Hepatocyte (in vitro differentiated cells): Measurements from ENCODE around the gene DNAI2. TPM values are rescaled to one million over a fixed set of nuclear protein-coding genes. Genes with fewer than 3 reads are reported as not detected.
A peak's percentile ranks its signal among the peaks of the same experiment; 100 is the strongest.

Experiments used
- DNase-seq: peaks from one replicate; pipeline ENCODE4 v3.0.0-alpha.2; 2016; ENCODE audit warnings: low spot score
- H2AFZ ChIP-seq: fragments of 200-600 bp; sonication (generic); 2 replicates; pipeline ENCODE4 v1.6.0; 2016; ENCODE audit warnings: antibody characterized with exemption, mild to moderate bottlenecking
- H3K27ac ChIP-seq: fragments of 200-600 bp; sonication (generic); 2 replicates; pipeline ENCODE4 v1.5.1; 2016; ENCODE audit warnings: mild to moderate bottlenecking
- H3K27me3 ChIP-seq: fragments of 200-600 bp; sonication (generic); 2 replicates; pipeline ENCODE4 v1.6.1; 2016
- H3K36me3 ChIP-seq: fragments of 200-600 bp; sonication (generic); replicated peaks from 2 replicates; pipeline ENCODE4 v1.5.1; 2016; ENCODE audit warnings: low read depth; ENCODE audit not compliant: insufficient read depth
- H3K4me1 ChIP-seq: fragments of 200-600 bp; sonication (generic); 2 replicates; pipeline ENCODE4 v1.5.1; 2016; ENCODE audit warnings: mild to moderate bottlenecking, moderate library complexity; ENCODE audit not compliant: insufficient read depth
- H3K4me2 ChIP-seq: fragments of 200-600 bp; sonication (generic); 2 replicates; pipeline ENCODE4 v1.6.0; 2016
- H3K4me3 ChIP-seq: fragments of 200-600 bp; sonication (generic); 2 replicates; pipeline ENCODE4 v1.5.1; 2016; ENCODE audit warnings: mild to moderate bottlenecking
- H3K79me2 ChIP-seq: fragments of 200-600 bp; sonication (generic); 2 replicates; pipeline ENCODE4 v1.6.0; 2017; ENCODE audit warnings: mild to moderate bottlenecking
- H3K9me2 ChIP-seq: fragments of 200-600 bp; sonication (generic); replicated peaks from 2 replicates; pipeline ENCODE4 v1.6.0; 2017; ENCODE audit warnings: mild to moderate bottlenecking; ENCODE audit not compliant: insufficient read depth
- H3K9me3 ChIP-seq: fragments of 200-600 bp; sonication (generic); 2 replicates; pipeline ENCODE4 v1.5.1; 2016; ENCODE audit warnings: low read depth, mild to moderate bottlenecking
- H4K20me1 ChIP-seq: fragments of 200-600 bp; sonication (generic); 2 replicates; pipeline ENCODE4 v1.6.0; 2016; ENCODE audit warnings: mild to moderate bottlenecking; ENCODE audit not compliant: insufficient read depth, poor library complexity, severe bottlenecking
- EZH2 ChIP-seq: fragments of 200-600 bp; sonication (generic); IDR thresholded peaks from 2 replicates; pipeline ENCODE4 v1.6.1; 2016; ENCODE audit warnings: antibody characterized with exemption, mild to moderate bottlenecking, borderline replicate concordance
- EZH2phosphoT487 ChIP-seq: fragments of 200-600 bp; sonication (generic); IDR thresholded peaks from one replicate; pipeline ENCODE4 v1.6.1; 2018; ENCODE audit warnings: antibody characterized with exemption, mild to moderate bottlenecking, low read depth, moderate library complexity; ENCODE audit not compliant: unreplicated experiment, severe bottlenecking
- WGBS: methylation state at CpG from one replicate; pipeline ENCODE4 v1.1.6; 2016; ENCODE audit warnings: low lambda C conversion rate; ENCODE audit errors: missing lambda C conversion rate; 5-methylcytosine and 5-hydroxymethylcytosine counted together
- polyA plus RNA-seq: library from polyadenylated mRNA; unstranded; fragments of >200 nt; fragmentation: Nextera tagmentation; extraction: Ambion mirVana; gene quantifications from 2 replicates; pipeline ENCODE4 v1.2.1, GENCODE V29; 2016
- total RNA-seq: library from RNA; depleted of rRNA; stranded (reverse); fragments of >200 nt; gene quantifications from 2 replicates; pipeline ENCODE4 v1.2.3, GENCODE V29; 2014
- TF ChIP-seq, protein P1 (sequence below): fragments of 200-600 bp; sonication (generic); IDR thresholded peaks from 2 replicates; pipeline ENCODE4 v1.5.1; 2016; ENCODE audit warnings: antibody characterized with exemption, mild to moderate bottlenecking; ENCODE audit not compliant: poor library complexity

DNAI2 gene
- total and polyA plus RNA-seq, 2 experiments from 2014 or later: not detected

DNA sequence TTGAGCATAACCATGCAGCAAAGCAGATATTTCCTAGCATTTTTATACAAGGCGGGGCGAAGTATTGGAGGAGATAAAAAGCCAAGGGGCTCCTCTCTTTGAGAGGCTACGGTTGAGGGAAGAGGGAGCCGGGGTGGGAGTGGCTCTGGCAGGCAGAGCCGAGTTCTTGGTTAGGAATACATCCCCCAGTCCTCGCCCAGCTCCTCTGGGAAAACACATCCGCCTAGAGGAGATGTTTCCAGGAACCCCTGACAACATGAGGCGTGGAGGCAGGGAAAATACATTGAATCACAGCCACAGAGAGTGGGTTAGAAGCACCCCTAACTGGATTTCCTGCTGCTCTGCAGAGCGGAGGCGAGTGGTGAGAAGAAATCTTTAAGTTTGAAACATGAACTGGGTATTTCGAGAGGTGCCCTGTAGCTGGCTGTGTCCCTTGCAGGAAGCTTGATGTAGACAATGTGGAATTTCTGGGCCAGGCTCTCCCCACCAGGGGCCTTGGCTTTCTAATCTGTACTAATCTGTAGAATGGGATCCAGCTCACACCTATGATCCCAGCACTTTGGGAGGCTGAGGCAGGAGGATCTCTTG, 33.3 kb upstream of the DNAI2 start:
- peak; percentile 57 for DNase-seq

DNA sequence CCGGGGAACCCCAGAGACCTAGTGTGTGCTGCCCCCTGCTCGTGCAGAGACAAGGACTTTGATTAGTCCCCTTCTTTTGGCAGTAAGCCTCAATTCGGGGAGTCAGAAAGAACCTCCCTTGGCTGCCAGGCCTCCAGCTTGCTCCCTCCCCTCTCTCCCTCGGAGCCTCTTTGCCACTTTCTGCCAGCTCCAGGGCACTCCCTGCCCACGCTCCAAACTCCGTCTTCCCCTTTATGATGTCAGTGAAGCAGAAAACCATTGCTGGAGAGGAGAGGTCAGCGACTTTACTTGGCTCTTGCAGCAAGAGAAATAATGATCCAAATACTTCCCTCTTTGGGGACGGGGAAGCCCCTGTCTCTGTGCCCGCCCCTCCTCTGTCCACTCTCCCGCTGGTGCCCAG, 32.6 kb upstream of the DNAI2 start:
- Histone ChIP-seq H3K27ac (peak overlapping the region; percentile 28), H3K4me2 (no peak overlapping the region), H4K20me1 (no peaks in the 10 kb centered on the region), H3K36me3 (no peaks in the 10 kb centered on the region), H3K4me1 (peaks cover 7% of the 10 kb centered on the region), H3K27me3 (no peaks in the 10 kb centered on the region), H3K4me3 (no peak overlapping the region), H2AFZ (no peak overlapping the region), H3K79me2 (no peaks in the 10 kb centered on the region), H3K9me2 (no peaks in the 10 kb centered on the region), H3K9me3 (no peaks in the 10 kb centered on the region)
- WGBS: 93% methylated on average over 10 of the region's 10 CpGs
- TF ChIP-seq EZH2phosphoT487: no peak
- TF ChIP-seq EZH2: no peak
- TF ChIP-seq, protein P1, sequence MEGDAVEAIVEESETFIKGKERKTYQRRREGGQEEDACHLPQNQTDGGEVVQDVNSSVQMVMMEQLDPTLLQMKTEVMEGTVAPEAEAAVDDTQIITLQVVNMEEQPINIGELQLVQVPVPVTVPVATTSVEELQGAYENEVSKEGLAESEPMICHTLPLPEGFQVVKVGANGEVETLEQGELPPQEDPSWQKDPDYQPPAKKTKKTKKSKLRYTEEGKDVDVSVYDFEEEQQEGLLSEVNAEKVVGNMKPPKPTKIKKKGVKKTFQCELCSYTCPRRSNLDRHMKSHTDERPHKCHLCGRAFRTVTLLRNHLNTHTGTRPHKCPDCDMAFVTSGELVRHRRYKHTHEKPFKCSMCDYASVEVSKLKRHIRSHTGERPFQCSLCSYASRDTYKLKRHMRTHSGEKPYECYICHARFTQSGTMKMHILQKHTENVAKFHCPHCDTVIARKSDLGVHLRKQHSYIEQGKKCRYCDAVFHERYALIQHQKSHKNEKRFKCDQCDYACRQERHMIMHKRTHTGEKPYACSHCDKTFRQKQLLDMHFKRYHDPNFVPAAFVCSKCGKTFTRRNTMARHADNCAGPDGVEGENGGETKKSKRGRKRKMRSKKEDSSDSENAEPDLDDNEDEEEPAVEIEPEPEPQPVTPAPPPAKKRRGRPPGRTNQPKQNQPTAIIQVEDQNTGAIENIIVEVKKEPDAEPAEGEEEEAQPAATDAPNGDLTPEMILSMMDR: no peak
- DNase-seq: no peak

More for the DNA sequence above, 33.3 kb upstream of the DNAI2 start:
- H3K27me3 ChIP-seq: no peaks in the 10 kb centered on the region
- peak overlapping the region; percentile 28 for H3K27ac ChIP-seq
- H3K79me2 ChIP-seq: no peaks in the 10 kb centered on the region
- no peak overlapping the region for H3K4me3 ChIP-seq
- no peaks in the 10 kb centered on the region for H3K9me3 ChIP-seq
- no peaks in the 10 kb centered on the region for H4K20me1 ChIP-seq
- TF ChIP-seq EZH2 (no peak), EZH2phosphoT487 (no peak)
- TF ChIP-seq, protein P1: no peak
- H2AFZ ChIP-seq: no peak overlapping the region
- 64% methylated on average over 11 of the region's 11 CpGs for WGBS
- no peak overlapping the region for H3K4me2 ChIP-seq
- H3K36me3 ChIP-seq: no peaks in the 10 kb centered on the region
- peaks cover 6% of the 10 kb centered on the region for H3K4me1 ChIP-seq
- no peaks in the 10 kb centered on the region for H3K9me2 ChIP-seq

GRCh38 chr17:74241847-74242246, 32.2 kb upstream of the DNAI2 start:
- H3K36me3 ChIP-seq: no peaks in the 10 kb centered on the region
- WGBS: 95% methylated on average over 2 of the region's 2 CpGs
- peaks cover 7% of the 10 kb centered on the region for H3K4me1 ChIP-seq
- H3K4me3 ChIP-seq: no peak overlapping the region
- H3K27ac ChIP-seq: no peak overlapping the region
- H3K79me2 ChIP-seq: no peaks in the 10 kb centered on the region
- H3K4me2 ChIP-seq: no peak overlapping the region
- H3K27me3 ChIP-seq: no peaks in the 10 kb centered on the region
- no peaks in the 10 kb centered on the region for H4K20me1 ChIP-seq
- H3K9me3 ChIP-seq: no peaks in the 10 kb centered on the region
- H3K9me2 ChIP-seq: no peaks in the 10 kb centered on the region
- TF ChIP-seq, protein P1: no peak
- TF ChIP-seq EZH2phosphoT487 (no peak), EZH2 (no peak)
- DNase-seq: no peak
- H2AFZ ChIP-seq: no peak overlapping the region
